CD4-positive, alpha-beta T cell (primary cell): ENCODE measurements around the gene PRAC1. TPM values are rescaled to one million over a fixed set of nuclear protein-coding genes. Genes with fewer than 3 reads are reported as not detected.

Source experiments
- ATAC-seq: fragments of 200-7000 bp; cut with Tn5 transposase; one replicate; pipeline ENCODE4 v1.10.0; 2022; ENCODE audit warnings: mild to moderate bottlenecking; ENCODE audit not compliant: poor library complexity
- CTCF ChIA-PET: fragments of 350-600 bp; sonication (Branson Sonifier 250); formaldehyde crosslinking; loops from one replicate; lab custom pipeline; 2021; ENCODE audit warnings: antibody characterized with exemption, inconsistent platforms; lab: Charles Lee
- POLR2A ChIA-PET: fragments of 350-600 bp; sonication (Branson Sonifier 250); formaldehyde crosslinking; loops from one replicate; lab custom pipeline; 2021; ENCODE audit warnings: antibody characterized with exemption, inconsistent platforms; lab: Charles Lee
- DNase-seq, 14 experiments: peaks; one replicate each; pipeline ENCODE4 v3.0.0-alpha.2; 2013 to 2020; ENCODE audit warnings: mixed read lengths in 2 of 14
- H3K27ac ChIP-seq, 2 donors: one replicate each; pipeline versions ENCODE4 v1.5.1 to v1.7.0; 2013; ENCODE audit warnings: low read length in 2 of 2, low read depth in 1 of 2, mild to moderate bottlenecking in 1 of 2
- H3K27me3 ChIP-seq, 2 experiments: 1 replicate in 1 of 2; 2 replicates in 1 of 2; pipeline versions ENCODE4 v1.6.1 to v1.7.0; 2013; ENCODE audit warnings: low read length in 2 of 2, control low read depth in 1 of 2, mild to moderate bottlenecking in 1 of 2, moderate library complexity in 1 of 2; ENCODE audit not compliant: insufficient read depth in 2 of 2, control insufficient read depth in 1 of 2
- H3K36me3 ChIP-seq: one replicate; pipeline ENCODE4 v1.6.1; 2013; ENCODE audit warnings: low read length, control low read depth; ENCODE audit not compliant: insufficient read depth
- H3K4me1 ChIP-seq: one replicate; pipeline ENCODE4 v1.6.1; 2013; ENCODE audit warnings: low read length, control low read depth; ENCODE audit not compliant: insufficient read depth
- H3K4me3 ChIP-seq: one replicate; pipeline ENCODE4 v1.5.1; 2013; ENCODE audit warnings: mild to moderate bottlenecking, low read length, moderate library complexity
- H3K9me3 ChIP-seq, 2 experiments: 1 replicate in 1 of 2; 2 replicates in 1 of 2; pipeline versions ENCODE4 v1.6.1 to v1.7.0; 2013; ENCODE audit warnings: low read length in 2 of 2, mild to moderate bottlenecking in 2 of 2, control low read depth in 1 of 2, moderate library complexity in 1 of 2; ENCODE audit not compliant: control insufficient read depth in 1 of 2, insufficient read depth in 1 of 2
- H3K27ac Mint-ChIP-seq: one replicate; pipeline ENCODE4 v1.8.0; 2020; ENCODE audit warnings: mixed read lengths
- H3K27me3 Mint-ChIP-seq: one replicate; pipeline ENCODE4 v1.8.0; 2021; ENCODE audit warnings: mixed read lengths
- H3K36me3 Mint-ChIP-seq: one replicate; pipeline ENCODE4 v1.8.0; 2021; ENCODE audit warnings: low read depth, mixed read lengths
- H3K4me1 Mint-ChIP-seq: one replicate; pipeline ENCODE4 v1.8.0; 2021; ENCODE audit warnings: low read depth, mixed read lengths
- H3K4me3 Mint-ChIP-seq: one replicate; pipeline ENCODE4 v1.8.0; 2020; ENCODE audit warnings: mild to moderate bottlenecking, mixed read lengths
- H3K9me3 Mint-ChIP-seq: one replicate; pipeline ENCODE4 v1.8.0; 2020; ENCODE audit warnings: mixed read lengths
- intact Hi-C, 2 experiments: fragments of 100-400 bp; cut with DNase I in 1 of 2; cut with micrococcal nuclease in 1 of 2; formaldehyde crosslinking; loops; one replicate each; pipeline versions ENCODE4 v1.15.1 to v1.9.0; 2023 to 2025; cut with DNase I, micrococcal nuclease
- total RNA-seq, 174 experiments: library from RNA in 2 of 174; stranded (reverse) in 2 of 174; gene quantifications; one replicate each; pipeline ENCODE4 v1.2.3 and lab custom pipeline; 2021 to 2026
- TF ChIP-seq, protein P1 (sequence below): fragments of 200-600 bp; IDR thresholded peaks from one replicate; pipeline ENCODE4 v1.8.0; 2022; ENCODE audit warnings: antibody characterized with exemption, mild to moderate bottlenecking

PRAC1 gene
- total RNA-seq, 2 experiments from 2014 or later = not detected

GRCh38 chr17:48749621-48750553, 27.6 kb upstream of the PRAC1 start:
- Histone ChIP-seq H3K9me3 (peaks cover 8 to 35% of the 10 kb centered on the region in 2 experiments), H3K4me3 (no peak overlapping the region), H3K4me1 (peaks cover 44% of the 10 kb centered on the region), H3K27ac (no peak overlapping the region), H3K27me3 (peaks cover 92 to 100% of the 10 kb centered on the region in 2 experiments), H3K36me3 (no peaks in the 10 kb centered on the region)
- peaks cover 35% of the 10 kb centered on the region for H3K4me1 Mint-ChIP-seq
- H3K27ac Mint-ChIP-seq = no peak overlapping the region
- no peak overlapping the region for H3K4me3 Mint-ChIP-seq
- no peak for DNase-seq
- peaks cover 95% of the 10 kb centered on the region for H3K27me3 Mint-ChIP-seq
- ChIA-PET POLR2A (no interaction called here), CTCF (interaction anchor here (0.7 to 1.2 kb wide), 4 partner anchors 26 to 135 kb away, joined by 3 to 6 read pairs (median 3); no protein-coding TSS in a partner anchor)
- H3K36me3 Mint-ChIP-seq = no peaks in the 10 kb centered on the region
- no peak for ATAC-seq
- intact Hi-C loops = loop anchor here in 1 of 2 experiments (2.0 kb wide), 1 partner anchor 31 kb away; no protein-coding TSS in a partner anchor
- H3K9me3 Mint-ChIP-seq = no peaks in the 10 kb centered on the region
- TF ChIP-seq, protein P1, sequence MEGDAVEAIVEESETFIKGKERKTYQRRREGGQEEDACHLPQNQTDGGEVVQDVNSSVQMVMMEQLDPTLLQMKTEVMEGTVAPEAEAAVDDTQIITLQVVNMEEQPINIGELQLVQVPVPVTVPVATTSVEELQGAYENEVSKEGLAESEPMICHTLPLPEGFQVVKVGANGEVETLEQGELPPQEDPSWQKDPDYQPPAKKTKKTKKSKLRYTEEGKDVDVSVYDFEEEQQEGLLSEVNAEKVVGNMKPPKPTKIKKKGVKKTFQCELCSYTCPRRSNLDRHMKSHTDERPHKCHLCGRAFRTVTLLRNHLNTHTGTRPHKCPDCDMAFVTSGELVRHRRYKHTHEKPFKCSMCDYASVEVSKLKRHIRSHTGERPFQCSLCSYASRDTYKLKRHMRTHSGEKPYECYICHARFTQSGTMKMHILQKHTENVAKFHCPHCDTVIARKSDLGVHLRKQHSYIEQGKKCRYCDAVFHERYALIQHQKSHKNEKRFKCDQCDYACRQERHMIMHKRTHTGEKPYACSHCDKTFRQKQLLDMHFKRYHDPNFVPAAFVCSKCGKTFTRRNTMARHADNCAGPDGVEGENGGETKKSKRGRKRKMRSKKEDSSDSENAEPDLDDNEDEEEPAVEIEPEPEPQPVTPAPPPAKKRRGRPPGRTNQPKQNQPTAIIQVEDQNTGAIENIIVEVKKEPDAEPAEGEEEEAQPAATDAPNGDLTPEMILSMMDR = no peak

GRCh38 chr17:48748718-48749566, 26.6 kb upstream of the PRAC1 start:
- ATAC-seq (no peak), DNase-seq (no peak)
- H3K36me3 ChIP-seq = no peaks in the 10 kb centered on the region
- H3K27me3 Mint-ChIP-seq = peaks cover 97% of the 10 kb centered on the region
- peaks cover 34% of the 10 kb centered on the region for H3K4me1 ChIP-seq
- H3K4me3 Mint-ChIP-seq = no peak overlapping the region
- peaks cover 8 to 29% of the 10 kb centered on the region in 2 experiments for H3K9me3 ChIP-seq
- no peak overlapping the region for H3K27ac ChIP-seq
- peaks cover 28% of the 10 kb centered on the region for H3K4me1 Mint-ChIP-seq
- no peak overlapping the region for H3K27ac Mint-ChIP-seq
- POLR2A ChIA-PET = no interaction called here
- H3K9me3 Mint-ChIP-seq = no peaks in the 10 kb centered on the region
- CTCF ChIA-PET = interaction anchor here (1.0 to 1.6 kb wide), 2 partner anchors 25 to 36 kb away, joined by 3 to 4 read pairs; no protein-coding TSS in a partner anchor
- H3K27me3 ChIP-seq = peaks cover 88 to 98% of the 10 kb centered on the region in 2 experiments
- TF ChIP-seq, protein P1 = no peak
- no peaks in the 10 kb centered on the region for H3K36me3 Mint-ChIP-seq
- no peak overlapping the region for H3K4me3 ChIP-seq
- intact Hi-C loops = loop anchor here in 1 of 2 experiments (2.0 kb wide), 1 partner anchor 30 kb away; no protein-coding TSS in a partner anchor
